IMR-90 (cell line): ENCODE measurements around the gene ABAT. TPM values are rescaled to one million over a fixed set of nuclear protein-coding genes. Genes with fewer than 3 reads are reported as not detected.

Experiments
- ATAC-seq: fragments of 200-7000 bp; cut with Tn5 transposase; 2 replicates; pipeline ENCODE4 v1.9.1; 2020; ENCODE audit warnings: low read depth, mild to moderate bottlenecking, moderate library complexity
- BruUV-seq: library from RNA; stranded (reverse); fragments of 400-500 nt; replicated peaks from 2 replicates; lab custom pipeline; 2021; lab: Mats Ljungman, UMichigan
- CTCF ChIA-PET: fragments of 300-600 bp; formaldehyde crosslinking; extraction: SDS; loops from one replicate; lab custom pipeline; 2021; ENCODE audit warnings: antibody characterized with exemption; lab: Yijun Ruan, JAX
- POLR2A ChIA-PET: fragments of 300-600 bp; sonication (Branson Sonifier 250); formaldehyde crosslinking; loops from one replicate; lab custom pipeline; 2022; ENCODE audit warnings: antibody characterized with exemption; ENCODE audit not compliant: unreplicated experiment; lab: Charles Lee
- DNase-seq: peaks from one replicate; pipeline ENCODE4 v3.0.0; 2013
- H2AFZ ChIP-seq: replicated peaks from 2 replicates; pipeline ENCODE3; 2013; ENCODE audit warnings: low read length, mild to moderate bottlenecking; ENCODE audit not compliant: poor library complexity
- H2AK5ac ChIP-seq: 2 replicates; pipeline ENCODE4 v1.6.1; 2013; ENCODE audit warnings: low read depth, low read length, inconsistent platforms
- H2AK9ac ChIP-seq: replicated peaks from 2 replicates; pipeline ENCODE3; 2013; ENCODE audit warnings: mild to moderate bottlenecking, low read depth, low read length, moderate library complexity; ENCODE audit not compliant: poor library complexity
- H2BK120ac ChIP-seq: 2 replicates; pipeline ENCODE4 v1.6.1; 2013; ENCODE audit warnings: low read depth, low read length, inconsistent platforms
- H2BK15ac ChIP-seq: 3 replicates; pipeline ENCODE4 v1.6.1; 2013; ENCODE audit warnings: low read depth, low read length, inconsistent platforms
- H2BK20ac ChIP-seq: 2 replicates; pipeline ENCODE4 v1.6.1; 2013; ENCODE audit warnings: low read depth, mild to moderate bottlenecking, inconsistent platforms, low read length, moderate library complexity
- H2BK5ac ChIP-seq: 2 replicates; pipeline ENCODE4 v1.6.1; 2013; ENCODE audit warnings: mild to moderate bottlenecking, low read depth, low read length, inconsistent platforms; ENCODE audit not compliant: poor library complexity, severe bottlenecking
- H3K14ac ChIP-seq: replicated peaks from 2 replicates; pipeline ENCODE4 v1.6.1; 2013; ENCODE audit warnings: low read depth, low read length, inconsistent platforms
- H3K18ac ChIP-seq: 2 replicates; pipeline ENCODE4 v1.6.1; 2013; ENCODE audit warnings: low read depth, low read length, control low read depth
- H3K23ac ChIP-seq: 2 replicates; pipeline ENCODE4 v1.6.1; 2013; ENCODE audit warnings: low read depth, low read length, inconsistent platforms
- H3K27ac ChIP-seq: 2 replicates; pipeline ENCODE4 v1.5.1; 2013; ENCODE audit warnings: mild to moderate bottlenecking, control low read depth, low read length; ENCODE audit not compliant: insufficient read depth
- H3K27me3 ChIP-seq: 2 replicates; pipeline ENCODE4 v1.6.1; 2013; ENCODE audit warnings: low read length; ENCODE audit not compliant: control insufficient read depth, insufficient read depth
- H3K36me3 ChIP-seq: 2 replicates; pipeline ENCODE4 v1.6.1; 2013; ENCODE audit warnings: low read length, mixed read lengths; ENCODE audit not compliant: control insufficient read depth, insufficient read depth
- H3K4ac ChIP-seq: 2 replicates; pipeline ENCODE4 v1.6.1; 2013; ENCODE audit warnings: low read depth, low read length, inconsistent platforms
- H3K4me1 ChIP-seq: 2 replicates; pipeline ENCODE4 v1.6.1; 2013; ENCODE audit warnings: low read length, mixed read lengths; ENCODE audit not compliant: control insufficient read depth, insufficient read depth
- H3K4me2 ChIP-seq: 2 replicates; pipeline ENCODE4 v1.6.1; 2013; ENCODE audit warnings: low read depth, mild to moderate bottlenecking, control low read depth, low read length, moderate library complexity
- H3K4me3 ChIP-seq: 2 replicates; pipeline ENCODE4 v1.5.1; 2013; ENCODE audit warnings: low read depth, mild to moderate bottlenecking, control low read depth, low read length, moderate library complexity; ENCODE audit not compliant: insufficient read depth
- H3K56ac ChIP-seq: 2 replicates; pipeline ENCODE4 v1.6.1; 2013; ENCODE audit warnings: low read length, inconsistent platforms; ENCODE audit not compliant: insufficient read depth; ENCODE audit errors: extremely low read depth
- H3K79me1 ChIP-seq, 2 experiments: 2 replicates each; pipeline ENCODE4 v1.6.1; 2013; ENCODE audit warnings: low read length in 2 of 2, inconsistent platforms in 1 of 2, low read depth in 1 of 2
- H3K9ac ChIP-seq: 2 replicates; pipeline ENCODE4 v1.6.1; 2013; ENCODE audit warnings: low read depth, low read length, control low read depth
- H3K9me1 ChIP-seq: 2 replicates; pipeline ENCODE4 v1.6.1; 2013; ENCODE audit warnings: low read length, inconsistent platforms; ENCODE audit not compliant: insufficient read depth
- H3K9me3 ChIP-seq: 2 replicates; pipeline ENCODE4 v1.6.1; 2013; ENCODE audit warnings: low read length; ENCODE audit not compliant: control insufficient read depth, insufficient read depth
- H4K20me1 ChIP-seq: 2 replicates; pipeline ENCODE4 v1.6.1; 2013; ENCODE audit warnings: low read length, inconsistent platforms; ENCODE audit not compliant: insufficient read depth
- H4K5ac ChIP-seq: 2 replicates; pipeline ENCODE4 v1.6.1; 2013; ENCODE audit warnings: mild to moderate bottlenecking, low read depth, low read length, control low read depth
- H4K8ac ChIP-seq, 2 experiments: 2 replicates each; pipeline ENCODE4 v1.6.1; 2013; ENCODE audit warnings: low read depth in 2 of 2, low read length in 2 of 2, control low read depth in 1 of 2, inconsistent platforms in 1 of 2
- H4K91ac ChIP-seq: 2 replicates; pipeline ENCODE4 v1.6.1; 2013; ENCODE audit warnings: low read depth, low read length, inconsistent platforms; ENCODE audit not compliant: insufficient read depth
- BHLHE40 ChIP-seq: fragments of 150-350 bp; IDR thresholded peaks from 2 replicates; pipeline ENCODE4 v1.6.1; 2016; ENCODE audit warnings: mild to moderate bottlenecking, low read depth, low read length
- CEBPB ChIP-seq: IDR thresholded peaks from 2 replicates; pipeline ENCODE4 v1.6.1; 2012; ENCODE audit warnings: low read depth, low read length, improper control_type of control experiment
- CHD1 ChIP-seq: IDR thresholded peaks from 2 replicates; pipeline ENCODE4 v1.6.1; 2012; ENCODE audit warnings: low read depth, low read length, improper control_type of control experiment
- CTCF ChIP-seq: conservative IDR thresholded peaks from 2 replicates; pipeline ENCODE4 v1.5.1; 2012; ENCODE audit warnings: mild to moderate bottlenecking, low read depth, low read length, improper control_type of control experiment
- MAFK ChIP-seq: IDR thresholded peaks from 2 replicates; pipeline ENCODE4 v1.6.1; 2012; ENCODE audit warnings: low read depth, low read length, improper control_type of control experiment
- MAZ ChIP-seq: IDR thresholded peaks from 2 replicates; pipeline ENCODE4 v1.6.1; 2012; ENCODE audit warnings: low read depth, mild to moderate bottlenecking, low read length, improper control_type of control experiment, moderate library complexity, borderline replicate concordance
- MXI1 ChIP-seq: IDR thresholded peaks from 2 replicates; pipeline ENCODE4 v1.6.1; 2012; ENCODE audit warnings: low read depth, mild to moderate bottlenecking, low read length, moderate library complexity, borderline replicate concordance
- NFE2L2 ChIP-seq: fragments of 150-350 bp; IDR thresholded peaks from 2 replicates; pipeline ENCODE4 v1.6.1; 2016; ENCODE audit warnings: low read depth, mild to moderate bottlenecking, low read length
- POLR2A ChIP-seq: IDR thresholded peaks from 2 replicates; pipeline ENCODE4 v1.6.1; 2012; ENCODE audit warnings: mild to moderate bottlenecking, low read depth, low read length
- RFX5 ChIP-seq: IDR thresholded peaks from 2 replicates; pipeline ENCODE4 v1.8.0; 2012; ENCODE audit warnings: low read depth, mild to moderate bottlenecking, low read length, moderate library complexity
- SMC3 ChIP-seq: fragments of 150-350 bp; IDR thresholded peaks from 2 replicates; pipeline ENCODE4 v1.6.1; 2016; ENCODE audit warnings: low read depth, mild to moderate bottlenecking, antibody characterized with exemption, low read length, moderate library complexity
- WGBS, 2 experiments: methylation state at CpG; one replicate each; pipeline versions ENCODE4 v1.1.5 to v1.1.7; 2013; ENCODE audit warnings: missing lambda C conversion rate in 2 of 2; ENCODE audit not compliant: insufficient read length in 1 of 2; ENCODE audit errors: extremely low coverage in 2 of 2; 5-methylcytosine and 5-hydroxymethylcytosine counted together
- dilution Hi-C: fragments of 300-500 bp; cut with HindIII; formaldehyde crosslinking; loops from one replicate; pipeline ENCODE4 v1.14.3; 2018; ENCODE audit warnings: low sequenced_read_pairs; ENCODE audit not compliant: unreplicated experiment
- in situ Hi-C: fragments of 300-500 bp; cut with MboI; formaldehyde crosslinking; loops from 3 replicates; pipeline ENCODE4 v1.14.3; 2019; ENCODE audit warnings: low sequenced_read_pairs, inconsistent platforms, mixed read lengths
- intact Hi-C: fragments of 100-400 bp; cut with micrococcal nuclease; formaldehyde crosslinking; loops from 2 replicates; pipeline ENCODE4 v1.10.0; 2022
- polyA plus RNA-seq, 3 experiments: library from polyadenylated mRNA; depleted of rRNA; stranded (reverse); fragments of >200 nt; gene quantifications; 2 replicates each; pipeline ENCODE4 v1.2.3, GENCODE V29; 2012; ENCODE audit warnings: low replicate concordance in 1 of 3
- total RNA-seq: library from RNA; depleted of rRNA; stranded (reverse); fragments of >200 nt; gene quantifications from 2 replicates; pipeline ENCODE4 v1.2.3, GENCODE V29; 2012
- TF ChIP-seq, protein P1 (sequence below): fragments of 150-350 bp; IDR thresholded peaks from 2 replicates; pipeline ENCODE4 v1.6.1; 2016; ENCODE audit warnings: low read depth, mild to moderate bottlenecking, low read length, moderate library complexity, borderline replicate concordance
- TF ChIP-seq, protein P2 (sequence below): fragments of 150-350 bp; IDR thresholded peaks from 2 replicates; pipeline ENCODE4 v1.6.1; 2017; ENCODE audit warnings: mild to moderate bottlenecking, antibody characterized with exemption, low read length, low read depth

Gene ABAT
- total and polyA plus RNA-seq, 2 of the 4 experiments (the other 2 are of a cell fraction): 4.5 to 6.9 TPM

DNA sequence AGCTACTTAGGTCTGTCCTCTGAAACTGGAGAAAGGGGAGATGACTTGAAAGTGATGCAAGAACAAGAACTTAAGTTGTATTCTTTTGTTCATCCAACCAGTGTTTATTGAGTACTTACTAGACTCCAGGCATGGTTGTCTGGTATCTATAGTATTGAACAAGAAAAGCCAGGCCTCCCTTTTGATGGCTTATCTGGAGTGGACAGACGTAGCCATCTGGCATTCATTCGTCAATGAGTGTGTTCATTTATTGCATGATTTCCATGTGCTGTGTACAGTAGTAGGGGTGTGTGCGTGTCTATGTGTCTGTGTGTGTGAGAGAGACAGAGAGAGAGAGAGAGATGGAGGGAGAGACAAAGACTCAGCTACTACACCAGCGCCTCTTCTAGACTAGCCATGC, 9.2 kb downstream of the ABAT start:
- H3K27me3 ChIP-seq: no peaks in the 10 kb centered on the region
- H3K4me3 ChIP-seq: no peak overlapping the region
- no peak overlapping the region for H3K4ac ChIP-seq
- CTCF ChIA-PET: no interaction called here
- H2AK5ac ChIP-seq: no peak overlapping the region
- no peaks in the 10 kb centered on the region for H3K9me1 ChIP-seq
- no peaks in the 10 kb centered on the region for H4K20me1 ChIP-seq
- H2AK9ac ChIP-seq: no peak overlapping the region
- H4K8ac ChIP-seq: no peak overlapping the region
- in situ Hi-C loops (no loop called here), intact Hi-C loops (no loop called here), dilution Hi-C loops (no loop called here)
- H3K36me3 ChIP-seq: no peaks in the 10 kb centered on the region
- H4K5ac ChIP-seq: no peak overlapping the region
- no peak overlapping the region for H2BK5ac ChIP-seq
- TF ChIP-seq, protein P1, sequence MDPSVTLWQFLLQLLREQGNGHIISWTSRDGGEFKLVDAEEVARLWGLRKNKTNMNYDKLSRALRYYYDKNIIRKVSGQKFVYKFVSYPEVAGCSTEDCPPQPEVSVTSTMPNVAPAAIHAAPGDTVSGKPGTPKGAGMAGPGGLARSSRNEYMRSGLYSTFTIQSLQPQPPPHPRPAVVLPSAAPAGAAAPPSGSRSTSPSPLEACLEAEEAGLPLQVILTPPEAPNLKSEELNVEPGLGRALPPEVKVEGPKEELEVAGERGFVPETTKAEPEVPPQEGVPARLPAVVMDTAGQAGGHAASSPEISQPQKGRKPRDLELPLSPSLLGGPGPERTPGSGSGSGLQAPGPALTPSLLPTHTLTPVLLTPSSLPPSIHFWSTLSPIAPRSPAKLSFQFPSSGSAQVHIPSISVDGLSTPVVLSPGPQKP: no peak
- TF ChIP-seq, protein P2, sequence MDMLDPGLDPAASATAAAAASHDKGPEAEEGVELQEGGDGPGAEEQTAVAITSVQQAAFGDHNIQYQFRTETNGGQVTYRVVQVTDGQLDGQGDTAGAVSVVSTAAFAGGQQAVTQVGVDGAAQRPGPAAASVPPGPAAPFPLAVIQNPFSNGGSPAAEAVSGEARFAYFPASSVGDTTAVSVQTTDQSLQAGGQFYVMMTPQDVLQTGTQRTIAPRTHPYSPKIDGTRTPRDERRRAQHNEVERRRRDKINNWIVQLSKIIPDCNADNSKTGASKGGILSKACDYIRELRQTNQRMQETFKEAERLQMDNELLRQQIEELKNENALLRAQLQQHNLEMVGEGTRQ: no peak
- TF ChIP-seq SMC3: no peak
- no peak for TF ChIP-seq NFE2L2
- no peak for TF ChIP-seq POLR2A
- no peak for TF ChIP-seq CHD1
- TF ChIP-seq BHLHE40: no peak
- TF ChIP-seq MAZ: no peak
- no peak for TF ChIP-seq MAFK
- TF ChIP-seq CTCF: no peak
- no peak for TF ChIP-seq RFX5
- TF ChIP-seq MXI1: no peak
- TF ChIP-seq CEBPB: no peak
- H3K27ac ChIP-seq: no peak overlapping the region
- 75% methylated on average over 2 of the region's 4 CpGs; no CpG with 5 or more reads in 1 of the 2 experiments for WGBS, 2 experiments
- H2BK15ac ChIP-seq: no peak overlapping the region
- BruUV-seq: no TSS peak
- H3K23ac ChIP-seq: no peak overlapping the region
- H3K79me1 ChIP-seq: no peaks in the 10 kb centered on the region
- H3K9ac ChIP-seq: no peak overlapping the region
- no peak overlapping the region for H3K18ac ChIP-seq
- DNase-seq: no peak
- H2AFZ ChIP-seq: no peak overlapping the region
- no peak overlapping the region for H3K4me2 ChIP-seq
- POLR2A ChIA-PET: no interaction called here
- ATAC-seq: no peak
- H3K9me3 ChIP-seq: peaks cover 2% of the 10 kb centered on the region; the same call in 1 of the 2 replicates
- H4K91ac ChIP-seq: no peak overlapping the region
- no peak overlapping the region for H3K56ac ChIP-seq
- H2BK20ac ChIP-seq: no peak overlapping the region
- H2BK120ac ChIP-seq: no peak overlapping the region
- no peak overlapping the region for H3K14ac ChIP-seq
- no peaks in the 10 kb centered on the region for H3K4me1 ChIP-seq
